NCI-H2227 (cell line): ENCODE measurements around the gene ZNF594.
A peak's percentile ranks its signal among the peaks of the same experiment; 100 is the strongest.
"Not testable (repeated sequence)": the region's sequence is repeated elsewhere in the genome, so short reads cannot be mapped to it uniquely, and the experiment has no call there.

Experiments
- DNase-seq: peaks from one replicate; lab custom pipeline; 2025; ENCODE audit not compliant: unreplicated experiment; lab: John Stamatoyannopoulos, UW

Gene ZNF594

GRCh38 chr17:5191541-5192417 lies at the start of gene ZNF594:
Gene ZNF594 (minus strand): TSS chr17:5191868. CDS start chr17:5184256, 7,612 bp downstream.
- DNase-seq, result peak; percentile 95

- not testable (repeated sequence) for DNase-seq
Observed at GRCh38 chr17:5239769-5240168, 48.1 kb upstream of the ZNF594 start.

- DNase-seq, result no peak
Observed at GRCh38 chr17:5238333-5238732, 46.7 kb upstream of the ZNF594 start.

GRCh38 chr17:5237541-5238016 lies 45.9 kb upstream of the ZNF594 start:
- no peak for DNase-seq

GRCh38 chr17:5236938-5237540 lies 45.4 kb upstream of the ZNF594 start:
- DNase-seq, result no peak

GRCh38 chr17:5234645-5235576 lies 43.2 kb upstream of the ZNF594 start, which contains the start of gene SCIMP:
Gene SCIMP (minus strand): TSS chr17:5234860. CDS start chr17:5234755, 105 bp downstream.
- DNase-seq, result no peak

GRCh38 chr17:5233492-5233891 lies 41.8 kb upstream of the ZNF594 start:
- not testable (repeated sequence) for DNase-seq

GRCh38 chr17:5226940-5227878 lies 35.5 kb upstream of the ZNF594 start:
- no peak for DNase-seq

GRCh38 chr17:5225668-5226457 lies 34.2 kb upstream of the ZNF594 start:
- DNase-seq, result no peak

- not testable (repeated sequence) for DNase-seq
Observed at GRCh38 chr17:5221912-5222311, 30.2 kb upstream of the ZNF594 start.

- DNase-seq, result no peak
Observed at GRCh38 chr17:5220074-5220473, 28.4 kb upstream of the ZNF594 start.

- DNase-seq, result no peak
Observed at GRCh38 chr17:5219536-5219935, 27.9 kb upstream of the ZNF594 start.

GRCh38 chr17:5217562-5217961 lies 25.9 kb upstream of the ZNF594 start:
- DNase-seq, result not testable (repeated sequence)

- no peak for DNase-seq
Observed at GRCh38 chr17:5211458-5211857, 19.8 kb upstream of the ZNF594 start.

- DNase-seq, result no peak
Observed at GRCh38 chr17:5210614-5211252, 19.1 kb upstream of the ZNF594 start.

- DNase-seq, result no peak
Observed at GRCh38 chr17:5210091-5210490, 18.4 kb upstream of the ZNF594 start.

GRCh38 chr17:5209396-5209795 lies 17.7 kb upstream of the ZNF594 start:
- DNase-seq, result no peak

GRCh38 chr17:5203908-5204294 lies 12.2 kb upstream of the ZNF594 start:
- no peak for DNase-seq
